ENCODE data around the gene HK1.
A peak's percentile ranks its signal among the peaks of the same experiment; 100 is the strongest.

HK1 gene

DNA sequence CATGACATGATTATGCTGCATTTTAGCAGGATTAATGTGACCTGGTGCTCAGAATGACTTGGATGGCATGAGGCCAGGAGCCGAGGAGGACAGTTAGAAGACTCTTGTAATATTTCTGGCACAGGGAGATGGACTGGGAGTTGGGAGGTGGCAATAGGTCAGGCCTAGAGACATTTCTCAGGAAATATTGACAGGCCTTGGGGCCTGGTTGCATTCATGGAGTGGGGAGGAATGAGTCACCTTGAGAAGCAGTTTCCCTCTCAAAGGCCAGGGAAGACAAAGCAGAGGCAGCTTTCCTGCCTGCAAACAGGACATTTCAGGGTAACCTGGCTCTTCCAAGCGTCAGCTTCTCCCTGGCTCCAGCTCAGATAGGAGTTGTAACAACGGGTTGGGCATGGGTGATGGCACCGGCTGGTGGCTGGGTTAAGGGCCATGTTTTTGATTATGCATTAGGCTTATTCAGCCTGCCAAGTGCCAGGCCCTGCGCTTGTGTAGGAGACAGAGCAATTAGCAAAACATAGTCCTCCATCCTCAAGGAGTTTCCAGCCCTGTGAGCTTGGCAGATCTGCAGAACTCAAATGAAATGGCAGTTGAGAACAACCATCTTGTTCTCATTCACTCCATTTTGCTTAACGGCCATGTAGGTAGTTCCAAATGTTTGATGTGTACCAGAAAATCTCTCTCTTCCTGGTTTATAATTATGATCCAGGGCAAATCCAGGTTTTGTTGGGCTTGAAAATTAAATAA, 38.2 kb downstream of the HK1 start:
- H3K27me3 ChIP-seq (ENCODE audit: insufficient read depth, low read length): no peaks in the 10 kb centered on the region
- H3K27ac ChIP-seq (ENCODE audit: low read depth, low read length): peak overlapping the region; percentile 92
- peak overlapping the region; percentile 15 for H3K14ac ChIP-seq (ENCODE audit: low read length)
- peak overlapping the region; percentile 58 for H2BK5ac ChIP-seq (ENCODE audit: low read depth, low read length, poor library complexity)
- peak overlapping the region; percentile 17 for H3K4me2 ChIP-seq (ENCODE audit: low read length)
- H3K36me3 ChIP-seq (ENCODE audit: control insufficient read depth in 1 of 2, insufficient read depth in 2 of 2, low read length in 2 of 2): peaks cover 0 to 4% of the 10 kb centered on the region in 2 experiments
- peaks cover 28% of the 10 kb centered on the region for H3K79me2 ChIP-seq (ENCODE audit: control insufficient read depth, insufficient read depth, low read length, poor library complexity)
- no peak overlapping the region for H2AK5ac ChIP-seq (ENCODE audit: low read length)
- no peak overlapping the region for H2AFZ ChIP-seq (ENCODE audit: insufficient read depth, low read length, poor library complexity)
- H3K4ac ChIP-seq (ENCODE audit: low read depth, low read length): no peak overlapping the region
- H3K9me3 ChIP-seq (ENCODE audit: insufficient read depth, low read depth, low read length): no peaks in the 10 kb centered on the region
- H3K4me3 ChIP-seq (ENCODE audit: low read depth, low read length): no peak overlapping the region
- peak overlapping the region; percentile 27 for H4K8ac ChIP-seq (ENCODE audit: low read depth, low read length)
- peaks cover 49% of the 10 kb centered on the region for H3K79me1 ChIP-seq (ENCODE audit: low read length)
- H3K23ac ChIP-seq (ENCODE audit: low read length): no peak overlapping the region
- peak overlapping the region; percentile 87 for H2BK12ac ChIP-seq (ENCODE audit: low read length)
- no peak overlapping the region for H3K9ac ChIP-seq (ENCODE audit: low read length)
- WGBS (ENCODE audit: extremely low coverage, insufficient coverage, insufficient read length): no CpG with 5 or more reads among the region's 6 CpGs
- H3K18ac ChIP-seq (ENCODE audit: low read length): peak overlapping the region; percentile 4
- no peak for DNase-seq
- H2BK120ac ChIP-seq (ENCODE audit: insufficient read depth, low read length, poor library complexity): peak overlapping the region; percentile 48
- H4K12ac ChIP-seq (ENCODE audit: low read depth, low read length): no peak overlapping the region
- peaks cover 44 to 62% of the 10 kb centered on the region in 2 experiments for H3K4me1 ChIP-seq (ENCODE audit: control insufficient read depth in 1 of 2, insufficient read depth in 2 of 2, low read length in 2 of 2)
- peak overlapping the region; percentile 78 for H4K91ac ChIP-seq (ENCODE audit: low read depth, low read length)

DNA sequence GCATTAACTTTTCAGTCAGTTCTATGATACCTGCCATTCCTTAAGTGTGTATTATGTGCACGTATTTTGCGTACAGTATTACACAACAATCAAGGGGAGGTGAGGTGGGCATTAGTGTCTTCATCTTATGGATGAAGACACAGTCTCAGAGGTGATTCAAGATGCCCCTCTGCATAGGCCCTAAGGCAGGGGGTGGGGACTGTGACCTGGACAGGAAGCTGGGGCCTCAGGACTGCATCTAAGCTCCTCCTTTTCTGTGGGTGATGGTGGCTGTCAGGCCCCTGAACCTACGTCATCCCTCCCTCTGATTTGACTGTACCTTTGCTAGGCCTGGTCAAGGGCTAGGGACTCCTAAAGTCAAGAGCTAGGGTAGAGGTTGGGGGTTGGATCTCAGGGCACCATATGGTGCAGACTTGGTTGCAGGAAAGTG, 38.9 kb downstream of the HK1 start:
- Histone ChIP-seq H3K4me2 (ENCODE audit: low read length) (no peak overlapping the region), H3K4me3 (ENCODE audit: low read depth, low read length) (no peak overlapping the region), H3K27ac (ENCODE audit: low read depth, low read length) (peak overlapping the region; percentile 92), H3K9ac (ENCODE audit: low read length) (no peak overlapping the region), H4K8ac (ENCODE audit: low read depth, low read length) (peak overlapping the region; percentile 15), H3K9me3 (ENCODE audit: insufficient read depth, low read depth, low read length) (no peaks in the 10 kb centered on the region), H2AFZ (ENCODE audit: insufficient read depth, low read length, poor library complexity) (no peak overlapping the region), H3K14ac (ENCODE audit: low read length) (peak overlapping the region; percentile 16), H3K27me3 (ENCODE audit: insufficient read depth, low read length) (no peaks in the 10 kb centered on the region), H3K18ac (ENCODE audit: low read length) (peak overlapping the region; percentile 19), H3K4me1 (ENCODE audit: control insufficient read depth in 1 of 2, insufficient read depth in 2 of 2, low read length in 2 of 2) (peaks cover 44 to 58% of the 10 kb centered on the region in 2 experiments), H3K4ac (ENCODE audit: low read depth, low read length) (no peak overlapping the region), H4K12ac (ENCODE audit: low read depth, low read length) (no peak overlapping the region), H3K23ac (ENCODE audit: low read length) (no peak overlapping the region), H2BK5ac (ENCODE audit: low read depth, low read length, poor library complexity) (peak overlapping the region; percentile 23), H2AK5ac (ENCODE audit: low read length) (peak overlapping the region; percentile 17), H4K91ac (ENCODE audit: low read depth, low read length) (peak overlapping the region; percentile 84), H2BK12ac (ENCODE audit: low read length) (peak overlapping the region; percentile 20), H2BK120ac (ENCODE audit: insufficient read depth, low read length, poor library complexity) (peak overlapping the region; percentile 29), H3K36me3 (ENCODE audit: control insufficient read depth in 1 of 2, insufficient read depth in 2 of 2, low read length in 2 of 2) (peaks cover 0 to 4% of the 10 kb centered on the region in 2 experiments), H3K79me2 (ENCODE audit: control insufficient read depth, insufficient read depth, low read length, poor library complexity) (peaks cover 28% of the 10 kb centered on the region), H3K79me1 (ENCODE audit: low read length) (peaks cover 47% of the 10 kb centered on the region)
- WGBS (ENCODE audit: extremely low coverage, insufficient coverage, insufficient read length): no CpG with 5 or more reads among the region's 3 CpGs
- DNase-seq: peak; percentile 56 to 62

DNA sequence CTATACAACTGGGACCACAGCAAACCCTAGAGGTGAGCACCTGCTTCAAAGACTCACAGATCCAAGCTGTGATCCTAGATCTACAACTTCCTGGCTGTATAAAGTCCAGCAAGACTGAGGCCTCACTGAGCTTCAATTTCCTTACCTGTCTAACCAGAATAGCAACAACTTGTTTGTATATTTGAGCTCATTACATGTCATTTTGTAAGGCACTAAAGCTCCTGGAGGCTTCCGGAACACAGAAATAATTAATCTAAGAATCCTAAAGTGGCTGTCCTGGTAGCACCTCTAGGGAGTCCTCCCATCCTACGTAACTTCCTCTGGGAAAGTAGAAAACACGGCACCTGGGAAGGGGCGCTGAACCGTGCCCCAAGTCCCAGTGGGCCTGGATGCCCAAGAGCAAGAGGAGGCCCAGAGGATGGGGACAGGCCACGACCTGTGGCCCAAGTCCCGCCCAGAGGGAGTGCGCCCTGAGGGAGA, 39.4 kb downstream of the HK1 start:
- Histone ChIP-seq H3K27ac (ENCODE audit: low read depth, low read length) (peak overlapping the region; percentile 92), H2AK5ac (ENCODE audit: low read length) (peak overlapping the region; percentile 19), H3K36me3 (ENCODE audit: control insufficient read depth in 1 of 2, insufficient read depth in 2 of 2, low read length in 2 of 2) (peaks cover 0 to 4% of the 10 kb centered on the region in 2 experiments), H3K9me3 (ENCODE audit: insufficient read depth, low read depth, low read length) (no peaks in the 10 kb centered on the region), H3K4me1 (ENCODE audit: control insufficient read depth in 1 of 2, insufficient read depth in 2 of 2, low read length in 2 of 2) (peaks cover 43 to 56% of the 10 kb centered on the region in 2 experiments), H3K23ac (ENCODE audit: low read length) (no peak overlapping the region), H3K4me2 (ENCODE audit: low read length) (peak overlapping the region; percentile 94), H2AFZ (ENCODE audit: insufficient read depth, low read length, poor library complexity) (no peak overlapping the region), H2BK5ac (ENCODE audit: low read depth, low read length, poor library complexity) (peak overlapping the region; percentile 91), H3K18ac (ENCODE audit: low read length) (peak overlapping the region; percentile 83), H3K9ac (ENCODE audit: low read length) (no peak overlapping the region), H3K27me3 (ENCODE audit: insufficient read depth, low read length) (no peaks in the 10 kb centered on the region), H2BK120ac (ENCODE audit: insufficient read depth, low read length, poor library complexity) (peak overlapping the region; percentile 97), H3K4me3 (ENCODE audit: low read depth, low read length) (peak overlapping the region; percentile 86), H3K4ac (ENCODE audit: low read depth, low read length) (peak overlapping the region; percentile 81), H3K79me1 (ENCODE audit: low read length) (peaks cover 47% of the 10 kb centered on the region), H3K79me2 (ENCODE audit: control insufficient read depth, insufficient read depth, low read length, poor library complexity) (peaks cover 28% of the 10 kb centered on the region), H2BK12ac (ENCODE audit: low read length) (peak overlapping the region; percentile 28), H4K91ac (ENCODE audit: low read depth, low read length) (peak overlapping the region; percentile 96), H3K14ac (ENCODE audit: low read length) (peak overlapping the region; percentile 96), H4K8ac (ENCODE audit: low read depth, low read length) (peak overlapping the region; percentile 67), H4K12ac (ENCODE audit: low read depth, low read length) (no peak overlapping the region)
- peak; percentile 55 to 84 for DNase-seq
- WGBS (ENCODE audit: extremely low coverage, insufficient coverage, insufficient read length): no CpG with 5 or more reads among the region's 8 CpGs

DNA sequence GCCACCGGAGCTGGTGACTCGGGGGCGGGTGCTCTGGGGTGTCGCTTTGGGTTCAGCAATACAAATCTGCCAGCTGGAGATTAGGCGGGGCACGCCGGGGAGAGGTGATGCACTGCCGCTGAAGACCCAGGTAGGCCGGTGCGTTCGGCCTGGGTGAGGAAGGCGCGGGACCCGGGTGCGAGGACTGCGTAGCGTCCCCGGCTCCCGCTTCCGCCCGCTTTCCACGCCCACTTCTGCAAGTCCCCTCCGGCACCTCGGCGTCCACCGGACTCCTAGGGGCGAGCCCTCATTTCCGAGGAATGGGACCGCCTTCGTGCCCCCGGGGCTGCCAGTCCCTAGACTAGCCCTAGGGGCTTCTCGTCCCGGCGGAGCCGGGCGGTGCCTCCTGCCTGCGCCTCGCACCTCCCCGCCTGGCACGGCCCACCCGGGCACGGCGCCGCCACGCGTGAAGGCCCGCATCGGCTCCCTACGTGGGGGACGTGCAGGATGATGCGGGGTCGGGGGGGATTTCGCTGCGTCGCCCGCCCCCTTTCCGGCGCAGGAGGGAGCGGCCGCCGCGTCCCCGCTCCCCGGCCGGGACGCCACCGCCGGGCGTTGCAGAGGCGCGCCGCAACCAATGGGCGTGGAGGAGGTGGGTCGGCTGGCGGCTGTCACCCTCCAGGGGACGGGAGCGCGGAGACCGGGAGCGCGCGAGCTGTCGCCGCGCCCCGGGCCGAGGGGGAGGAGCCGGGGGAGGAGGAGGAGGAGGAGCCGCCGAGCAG, 40.0 kb downstream of the HK1 start:
- peaks cover 28% of the 10 kb centered on the region for H3K79me2 ChIP-seq (ENCODE audit: control insufficient read depth, insufficient read depth, low read length, poor library complexity)
- H3K4me3 ChIP-seq (ENCODE audit: low read depth, low read length): peak overlapping the region; percentile 86
- H2BK12ac ChIP-seq (ENCODE audit: low read length): peak overlapping the region; percentile 87
- H3K4me1 ChIP-seq (ENCODE audit: control insufficient read depth in 1 of 2, insufficient read depth in 2 of 2, low read length in 2 of 2): peaks cover 38 to 51% of the 10 kb centered on the region in 2 experiments
- H4K12ac ChIP-seq (ENCODE audit: low read depth, low read length): peak overlapping the region; percentile 87
- H3K9ac ChIP-seq (ENCODE audit: low read length): peak overlapping the region; percentile 73
- peaks cover 0 to 4% of the 10 kb centered on the region in 2 experiments for H3K36me3 ChIP-seq (ENCODE audit: control insufficient read depth in 1 of 2, insufficient read depth in 2 of 2, low read length in 2 of 2)
- peak overlapping the region; percentile 97 for H2BK120ac ChIP-seq (ENCODE audit: insufficient read depth, low read length, poor library complexity)
- peak overlapping the region; percentile 92 for H3K27ac ChIP-seq (ENCODE audit: low read depth, low read length)
- H3K79me1 ChIP-seq (ENCODE audit: low read length): peaks cover 42% of the 10 kb centered on the region
- H2AK5ac ChIP-seq (ENCODE audit: low read length): peak overlapping the region; percentile 37
- H2BK5ac ChIP-seq (ENCODE audit: low read depth, low read length, poor library complexity): peak overlapping the region; percentile 91
- WGBS (ENCODE audit: extremely low coverage, insufficient coverage, insufficient read length): no CpG with 5 or more reads among the region's 90 CpGs
- peak overlapping the region; percentile 96 for H4K91ac ChIP-seq (ENCODE audit: low read depth, low read length)
- H4K8ac ChIP-seq (ENCODE audit: low read depth, low read length): peak overlapping the region; percentile 67
- no peaks in the 10 kb centered on the region for H3K27me3 ChIP-seq (ENCODE audit: insufficient read depth, low read length)
- H3K4me2 ChIP-seq (ENCODE audit: low read length): peak overlapping the region; percentile 94
- H3K18ac ChIP-seq (ENCODE audit: low read length): peak overlapping the region; percentile 83
- H3K23ac ChIP-seq (ENCODE audit: low read length): no peak overlapping the region
- peak overlapping the region; percentile 94 for H2AFZ ChIP-seq (ENCODE audit: insufficient read depth, low read length, poor library complexity)
- peak overlapping the region; percentile 96 for H3K14ac ChIP-seq (ENCODE audit: low read length)
- H3K4ac ChIP-seq (ENCODE audit: low read depth, low read length): peak overlapping the region; percentile 81
- no peaks in the 10 kb centered on the region for H3K9me3 ChIP-seq (ENCODE audit: insufficient read depth, low read depth, low read length)
- peak; percentile 94 to 98 for DNase-seq
